GM21526 (cell line): ENCODE results near the gene PNPLA7.
"Not testable (repeated sequence)": the region's sequence is repeated elsewhere in the genome, so short reads cannot be mapped to it uniquely, and the experiment has no call there.

Source experiments
- ATAC-seq: cut with Tn5 transposase; IDR thresholded peaks from one replicate; pipeline ENCODE4 v1.9.1; 2021; ENCODE audit warnings: moderate library complexity; ENCODE audit not compliant: unreplicated experiment, low FRiP score

The PNPLA7 gene

DNA sequence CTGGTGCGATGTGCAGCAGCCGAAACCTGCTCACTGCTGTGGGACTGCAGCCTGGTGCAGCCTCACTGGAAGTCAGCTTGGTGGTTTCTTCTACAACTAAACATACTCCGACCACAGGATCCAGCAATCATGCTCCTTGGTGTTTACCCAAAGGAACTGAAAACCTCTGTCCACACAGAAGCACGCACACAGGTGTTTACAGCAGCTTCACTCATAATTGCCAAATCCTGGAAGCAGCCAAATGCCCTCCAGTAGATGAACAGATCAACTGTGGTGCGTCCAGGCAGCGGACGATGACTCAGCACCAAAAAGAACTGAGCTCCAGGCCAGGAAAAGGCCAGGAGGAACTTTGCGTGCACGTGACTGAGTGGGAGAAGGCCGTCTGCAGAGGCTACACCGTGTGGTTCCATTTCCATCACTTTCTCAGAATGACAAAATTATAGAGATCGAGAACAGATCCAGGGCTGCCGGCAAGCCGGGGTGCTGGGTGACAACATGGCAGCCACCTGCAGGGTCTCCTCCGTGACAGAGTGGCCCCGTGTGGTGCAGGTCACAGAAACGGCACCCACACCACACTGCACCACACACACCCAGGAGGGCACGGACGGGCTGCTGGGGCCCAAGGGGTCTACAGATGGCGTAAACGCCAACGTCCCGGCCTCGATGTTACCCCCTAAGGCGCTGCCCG is 68.0 kb downstream of the PNPLA7 start:
- ATAC-seq: no peak

DNA sequence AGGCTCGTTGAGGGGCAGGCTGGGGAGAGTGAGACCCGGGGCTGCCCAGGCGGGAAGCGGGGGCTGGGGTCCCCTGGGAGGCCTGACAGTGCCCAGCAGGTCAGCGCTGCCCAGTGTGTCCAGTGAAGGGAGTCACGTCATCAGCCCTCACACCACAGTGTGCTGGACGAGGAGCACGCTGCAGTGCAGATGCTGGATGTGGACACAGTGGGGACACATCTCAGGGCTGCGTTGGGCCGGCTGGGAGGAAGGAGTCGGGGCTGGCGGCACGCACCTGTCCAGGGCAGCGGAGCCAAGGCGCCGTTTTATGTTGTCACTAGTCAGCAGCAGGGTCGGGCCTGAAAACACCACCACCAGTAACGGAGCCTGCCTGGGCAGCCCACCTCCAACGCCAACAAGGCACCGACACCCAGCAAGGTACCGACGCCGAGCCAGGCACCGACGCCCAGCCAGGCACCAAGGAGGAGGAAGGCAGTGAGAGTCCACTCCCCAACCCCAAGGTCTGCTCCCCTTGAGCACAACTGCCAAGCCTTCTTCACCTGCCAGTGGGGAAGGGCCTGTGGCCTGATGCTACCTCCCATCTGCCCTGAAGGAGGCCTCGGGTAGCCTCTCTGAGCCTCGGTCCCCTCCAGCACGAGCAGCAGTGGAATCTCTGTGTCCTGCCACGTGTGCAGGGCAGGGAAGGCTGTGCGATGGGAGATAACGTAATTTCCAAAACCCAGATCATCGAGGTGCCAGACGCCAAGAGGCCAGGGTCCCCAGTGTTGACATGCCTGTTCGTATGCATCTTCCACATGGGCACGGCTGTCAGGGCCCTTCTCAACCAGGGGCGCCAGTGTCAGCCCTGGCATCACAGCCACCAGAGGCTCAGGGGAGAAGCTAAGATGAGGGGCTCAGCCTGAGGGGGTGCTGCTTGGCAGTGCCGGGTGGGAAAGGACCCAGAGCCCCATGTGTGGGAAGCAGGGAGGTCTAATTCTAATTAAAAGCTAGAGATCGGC is 69.2 kb downstream of the PNPLA7 start:
- ATAC-seq: no peak

DNA sequence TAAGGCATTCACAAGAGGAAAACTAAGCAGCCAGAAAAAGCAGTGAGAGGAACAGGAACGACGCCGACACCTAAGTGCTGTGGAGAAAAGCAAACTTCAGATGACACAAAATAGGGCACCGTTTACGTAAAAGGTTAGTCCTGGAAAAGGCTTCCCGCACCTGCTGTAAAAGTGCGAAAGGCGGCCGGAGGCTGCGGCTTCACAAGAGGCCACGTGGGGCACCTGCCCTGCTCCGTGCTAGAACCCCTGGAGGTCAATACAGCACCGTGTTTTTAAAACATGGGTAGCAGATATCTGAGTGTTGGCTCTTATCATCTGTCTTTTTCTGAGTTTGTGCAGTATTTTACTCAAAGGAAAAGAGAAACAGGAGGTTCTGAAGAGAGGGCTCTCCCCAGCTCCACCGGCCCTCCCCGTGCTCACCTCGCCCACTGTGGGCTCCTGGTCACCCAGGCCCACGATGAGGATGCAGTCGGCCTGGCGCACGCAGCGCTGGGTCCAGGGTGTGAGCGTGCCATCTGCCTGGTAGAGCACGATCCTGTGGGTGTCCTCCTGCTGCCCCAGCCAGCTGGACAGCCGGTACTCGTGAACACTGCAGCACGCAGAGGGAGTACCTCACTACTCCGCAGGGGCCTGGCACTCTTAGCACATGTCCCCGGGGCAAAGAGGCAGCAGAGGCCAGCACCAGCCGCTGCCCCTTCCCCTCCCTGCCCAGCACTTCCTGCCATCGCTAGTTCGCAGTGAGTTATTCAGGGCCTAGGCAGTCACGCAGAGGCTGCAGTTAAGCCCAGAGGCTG is 70.1 kb downstream of the PNPLA7 start:
- no peak for ATAC-seq

DNA sequence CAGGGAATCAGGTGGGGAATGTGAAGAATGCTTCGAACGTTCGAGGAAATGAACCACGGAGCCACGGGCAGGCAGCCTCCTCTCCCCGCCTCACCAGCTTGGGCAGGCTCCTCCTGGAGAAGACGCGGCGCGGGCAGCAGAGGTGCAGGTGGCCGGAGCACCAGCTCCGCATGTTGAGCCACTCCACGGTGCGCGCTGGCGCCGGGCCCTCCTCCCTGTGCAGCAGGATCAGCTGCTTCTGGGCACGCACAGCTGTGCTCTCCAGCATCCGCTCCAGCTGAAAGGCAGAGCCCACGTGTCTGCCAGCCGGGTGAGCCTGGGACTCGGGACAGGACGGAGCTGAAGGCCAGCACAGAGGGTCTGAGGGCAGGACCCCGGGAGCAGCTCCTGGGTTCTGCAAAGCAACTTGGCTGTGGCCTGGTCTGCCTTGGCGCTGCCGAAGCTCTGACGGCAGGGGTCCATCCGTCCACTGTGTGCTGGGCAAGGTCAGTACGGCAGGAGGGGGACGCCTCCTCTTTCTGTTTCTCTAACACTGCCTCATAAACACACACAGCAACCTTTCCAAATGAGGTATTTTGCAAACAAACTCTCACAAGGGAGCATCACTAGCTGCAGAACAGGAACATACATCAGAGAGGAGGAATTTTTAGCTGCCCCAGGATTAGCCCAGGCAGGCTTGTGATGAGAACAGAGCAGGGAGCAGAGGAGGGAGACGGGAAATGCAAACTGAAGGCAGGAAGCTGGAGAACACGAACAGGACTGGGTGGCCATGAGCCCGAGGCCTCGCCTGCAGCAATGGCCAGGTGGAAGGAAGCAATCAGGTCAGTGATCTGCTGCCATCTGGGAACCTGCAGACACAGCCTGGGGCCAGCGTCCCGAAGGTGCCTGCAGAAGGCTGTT is 71.0 kb downstream of the PNPLA7 start:
- ATAC-seq: no peak

DNA sequence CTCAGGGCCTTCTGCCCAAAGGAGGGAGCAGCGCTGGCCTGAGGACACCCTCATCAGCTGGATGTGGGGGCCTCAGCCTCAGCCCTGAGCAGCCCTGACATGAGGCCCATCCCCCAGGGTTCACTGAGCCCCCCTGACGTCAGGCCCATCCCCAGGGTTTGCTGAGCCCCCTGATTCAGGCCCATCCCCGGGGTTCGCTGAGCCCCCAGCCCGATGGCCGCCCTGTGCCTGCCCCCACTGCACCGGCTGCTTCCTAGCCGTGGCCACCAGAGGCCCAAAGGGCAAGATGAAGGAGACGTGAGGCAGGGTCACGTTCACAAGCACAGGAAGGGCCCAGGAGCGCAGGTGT is 71.6 kb downstream of the PNPLA7 start:
- no peak for ATAC-seq

DNA sequence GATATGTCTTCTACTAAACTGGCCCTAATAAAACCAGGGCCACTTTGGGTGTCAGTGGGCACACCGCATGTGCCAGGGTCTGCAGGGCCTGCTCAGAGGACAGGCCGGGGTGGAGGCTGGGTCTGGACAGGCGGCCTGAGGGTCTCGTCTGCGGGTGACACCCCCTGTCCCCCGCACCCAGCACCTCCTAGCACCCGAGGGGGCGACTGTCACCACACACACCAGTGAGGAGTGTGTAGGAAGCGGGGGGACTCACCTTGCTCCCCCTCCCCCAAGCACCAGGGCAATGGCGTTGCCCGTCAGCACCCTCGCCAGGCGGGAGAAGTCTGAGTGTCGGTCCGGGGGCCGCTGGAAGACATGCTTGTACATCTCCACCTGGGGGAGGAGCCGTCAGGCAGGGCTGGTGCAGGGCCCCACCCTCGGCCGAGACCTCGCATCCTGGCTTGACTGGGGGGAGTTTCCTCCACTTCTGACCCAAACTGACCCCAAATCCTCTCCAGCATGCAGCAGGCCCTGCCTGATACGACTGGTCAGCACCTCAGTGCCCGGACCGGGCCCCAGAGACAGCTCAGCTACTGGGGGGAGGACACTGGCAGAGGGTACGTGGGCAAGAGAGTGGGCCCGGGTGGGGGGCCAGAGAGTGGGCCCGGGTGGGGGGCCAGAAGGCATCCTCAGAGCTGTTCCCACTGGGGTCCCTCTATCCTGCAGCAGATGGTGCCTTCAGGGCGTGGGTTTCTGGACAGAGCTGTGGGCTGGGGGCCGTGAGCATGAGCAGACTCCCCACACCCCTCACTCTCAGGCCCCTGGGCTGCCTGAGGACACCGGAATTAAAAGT is 72.2 kb downstream of the PNPLA7 start:
- ATAC-seq: no peak

DNA sequence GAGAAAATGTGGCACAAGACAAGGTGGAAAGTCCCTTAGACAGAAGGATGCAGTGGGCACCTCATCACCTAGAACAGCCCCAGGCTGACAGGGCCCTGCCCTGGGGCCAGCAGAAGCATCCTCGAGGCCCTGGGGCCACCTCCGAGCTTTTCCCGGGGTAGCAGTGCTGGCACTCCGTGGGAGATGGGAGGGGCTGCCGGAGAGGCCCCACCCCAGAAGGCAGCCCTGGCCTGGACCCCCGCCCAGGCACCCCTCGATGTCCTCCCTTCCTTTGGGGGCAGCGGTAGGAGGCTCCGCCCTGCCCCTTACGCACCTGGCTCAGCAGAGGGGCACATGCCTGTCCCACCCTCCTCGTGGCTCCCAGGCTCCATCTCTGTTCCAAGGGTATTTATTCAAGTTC is 73.3 kb downstream of the PNPLA7 start:
- ATAC-seq: no peak

DNA sequence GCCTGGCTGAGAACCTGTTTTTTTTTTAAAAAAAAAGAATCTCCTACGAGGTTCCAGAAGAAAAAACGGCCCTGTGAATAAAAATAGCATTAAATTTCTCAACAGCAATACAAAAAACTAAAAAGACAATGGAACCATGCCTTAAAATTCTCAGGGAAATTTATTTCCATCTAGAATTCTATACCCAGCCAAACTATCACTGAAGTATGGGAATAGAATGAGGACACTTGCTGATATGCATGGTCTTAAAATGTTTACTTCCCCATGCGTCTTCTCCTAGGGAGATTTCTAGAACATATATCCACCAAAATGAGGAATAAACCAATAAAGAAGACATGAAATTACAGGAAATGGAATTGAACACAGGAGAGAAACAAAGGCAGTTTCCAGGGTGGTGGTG is 74.5 kb downstream of the PNPLA7 start:
- ATAC-seq: no peak

DNA sequence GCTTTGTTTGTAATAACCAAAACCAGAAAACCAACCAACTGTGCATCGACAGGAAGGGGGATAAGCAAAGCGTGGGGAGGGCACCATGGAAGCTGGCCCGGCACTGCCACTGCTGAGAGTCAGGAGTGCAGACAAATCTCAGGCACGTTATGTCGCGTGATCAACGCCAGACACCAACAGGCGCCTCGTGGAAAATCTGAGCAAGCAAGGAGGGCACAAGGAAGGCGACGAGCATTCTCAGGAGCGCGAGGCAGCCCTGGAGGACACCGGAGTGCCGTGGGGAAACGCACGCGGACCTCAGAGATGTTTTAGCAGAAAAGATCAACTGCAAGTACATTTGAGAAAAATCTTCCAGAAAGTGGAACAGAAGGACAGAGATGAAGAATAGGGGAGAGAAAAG is 75.9 kb downstream of the PNPLA7 start:
- ATAC-seq: no peak

DNA sequence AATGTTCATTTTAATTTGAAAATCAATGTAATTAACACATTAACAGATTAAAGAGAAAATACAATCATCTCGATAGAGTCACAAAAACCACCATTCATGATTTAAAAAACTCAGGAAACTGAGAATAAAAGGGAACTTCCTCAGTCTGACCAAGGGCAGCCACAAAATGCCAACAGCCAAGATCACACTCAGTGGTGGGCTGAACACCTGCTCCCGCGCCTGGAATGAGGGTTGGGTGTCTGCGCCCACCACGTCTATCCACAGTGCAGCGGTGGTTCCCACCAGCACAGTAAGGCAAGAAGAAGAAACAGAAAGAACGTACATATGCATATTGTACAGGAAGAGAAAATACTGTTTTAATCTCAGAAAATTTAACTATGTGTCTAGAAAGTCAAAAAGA is 79.4 kb downstream of the PNPLA7 start:
- no peak for ATAC-seq

DNA sequence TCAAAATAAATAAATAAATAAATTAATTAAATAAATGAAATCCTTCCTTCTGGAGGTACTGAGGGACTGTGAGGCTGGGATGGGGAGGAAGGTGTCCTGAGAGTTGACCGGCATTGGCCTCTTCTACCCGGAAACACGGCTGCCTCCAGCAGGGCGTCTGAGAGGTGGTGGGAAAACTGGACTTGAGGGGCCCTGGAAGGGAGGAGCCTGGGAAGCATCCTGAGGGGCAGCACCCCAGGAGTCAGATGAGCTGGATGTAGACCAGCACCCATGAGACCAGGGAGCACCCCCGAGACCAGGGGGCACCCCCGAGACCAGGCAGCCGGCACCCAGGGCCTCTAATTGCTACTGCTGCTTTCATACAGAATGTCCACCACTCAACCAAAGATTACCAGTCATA is 82.3 kb downstream of the PNPLA7 start:
- ATAC-seq: no peak

DNA sequence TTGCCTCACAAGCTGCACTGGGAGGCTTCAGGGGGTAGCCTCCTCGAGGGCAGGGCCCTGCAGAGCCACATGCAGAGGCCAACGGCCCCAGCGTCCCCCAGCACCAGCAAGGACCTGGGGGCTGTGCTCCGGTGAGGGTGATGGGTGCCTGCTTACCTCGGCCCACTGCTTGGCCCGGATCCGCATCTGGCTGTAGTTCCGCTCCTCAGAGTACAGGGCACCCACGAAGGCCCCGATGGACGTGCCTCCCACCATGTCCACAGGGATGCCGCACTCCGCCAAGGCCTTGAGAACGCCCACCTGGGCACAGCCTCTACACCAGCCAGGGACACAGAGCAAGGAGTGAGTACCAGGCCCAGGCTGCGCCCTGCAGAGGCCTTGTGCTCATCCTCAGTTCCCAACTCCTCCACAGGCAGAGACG is 83.0 kb downstream of the PNPLA7 start:
- no peak for ATAC-seq

DNA sequence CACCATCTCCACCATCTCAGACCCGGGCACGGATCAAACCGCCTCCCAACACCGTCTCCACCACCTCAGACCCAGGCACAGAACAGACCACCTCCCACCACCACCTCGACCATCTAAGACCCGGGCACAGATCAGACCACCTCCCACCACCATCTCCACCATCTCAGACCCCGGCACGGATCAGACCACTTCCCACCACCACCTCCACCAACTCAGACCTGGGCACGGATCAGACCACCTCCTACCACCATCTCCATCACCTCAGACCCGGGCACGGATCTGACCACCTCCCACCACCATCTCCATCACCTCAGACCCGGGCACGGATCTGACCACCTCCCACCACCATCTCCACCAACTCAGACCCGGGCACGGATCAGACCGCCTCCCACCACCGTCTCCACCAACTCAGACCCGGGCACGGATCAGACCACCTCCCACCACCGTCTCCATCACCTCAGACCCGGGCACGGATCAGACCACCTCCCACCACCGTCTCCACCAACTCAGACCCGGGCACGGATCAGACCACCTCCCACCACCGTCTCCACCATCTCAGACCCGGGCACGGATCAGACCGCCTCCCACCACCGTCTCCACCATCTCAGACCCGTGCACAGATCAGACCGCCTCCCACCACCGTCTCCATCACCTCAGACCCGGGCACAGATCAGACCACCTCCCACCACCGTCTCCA is 83.7 kb downstream of the PNPLA7 start:
- ATAC-seq: not testable (repeated sequence)

DNA sequence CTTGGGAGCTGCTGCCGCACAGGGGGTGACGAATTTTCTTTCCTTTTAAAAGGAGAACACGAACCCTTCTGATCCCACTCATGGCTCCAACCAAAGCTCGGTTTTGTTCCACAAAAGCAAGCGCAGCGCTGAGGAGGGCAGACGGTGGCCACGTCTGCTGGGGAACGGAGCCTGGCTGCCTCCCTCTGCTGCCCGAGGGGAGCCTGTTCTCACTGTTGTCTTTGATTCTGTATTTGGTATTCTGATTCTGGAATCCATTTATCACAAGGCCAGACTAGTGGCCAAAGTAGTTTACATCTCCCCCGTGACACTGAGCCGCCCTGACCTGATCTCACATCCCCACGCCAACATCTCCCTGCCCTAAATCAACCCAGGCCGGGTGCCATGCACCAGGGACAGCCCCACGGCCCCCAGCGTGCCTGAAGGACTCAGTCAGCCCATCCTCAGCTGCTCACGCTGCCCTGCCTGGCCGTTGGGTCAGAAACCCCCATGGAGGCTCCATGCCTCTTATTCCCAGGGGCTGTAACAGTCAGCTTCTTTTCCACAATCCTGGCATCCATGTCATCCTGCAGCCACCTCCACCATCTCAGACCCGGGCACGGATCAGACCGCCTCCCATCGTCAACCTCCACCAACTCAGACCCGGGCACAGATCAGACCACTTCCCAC is 84.3 kb downstream of the PNPLA7 start:
- ATAC-seq: no peak

DNA sequence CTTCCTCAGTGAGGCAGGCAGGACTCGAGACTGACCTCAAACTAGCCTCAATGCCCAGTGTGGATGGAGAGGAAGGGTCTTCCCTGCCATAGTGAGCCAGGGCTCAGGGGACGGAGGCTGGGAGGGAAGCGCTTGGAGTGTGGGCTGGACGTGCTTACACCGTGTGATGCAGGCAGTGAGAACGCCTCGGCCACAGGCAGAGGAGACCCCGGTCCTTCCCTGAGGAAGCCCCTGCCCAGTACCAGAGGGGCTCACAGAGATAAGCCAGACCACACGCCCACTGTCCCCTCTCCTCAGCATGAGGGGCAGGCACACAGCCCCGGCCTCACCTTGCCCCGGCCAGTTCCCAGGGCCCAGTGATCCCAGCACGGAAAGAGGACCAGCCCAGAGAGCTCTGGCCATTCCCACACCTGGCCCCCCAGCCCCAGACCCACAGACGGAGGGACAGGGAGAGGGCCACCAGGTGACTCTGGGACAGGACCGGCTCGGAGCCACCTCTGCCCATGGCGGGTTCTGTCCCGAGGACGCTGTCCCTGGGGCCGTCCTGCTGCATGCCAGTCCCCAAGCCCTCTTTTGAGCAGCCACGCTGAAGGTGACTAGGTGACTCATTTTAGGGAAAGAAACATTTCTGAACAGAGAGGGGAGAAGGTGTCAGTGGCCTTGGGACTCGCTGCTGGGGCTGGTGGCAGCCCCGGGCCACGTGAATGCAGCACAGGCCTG is 85.0 kb downstream of the PNPLA7 start:
- no peak for ATAC-seq

DNA sequence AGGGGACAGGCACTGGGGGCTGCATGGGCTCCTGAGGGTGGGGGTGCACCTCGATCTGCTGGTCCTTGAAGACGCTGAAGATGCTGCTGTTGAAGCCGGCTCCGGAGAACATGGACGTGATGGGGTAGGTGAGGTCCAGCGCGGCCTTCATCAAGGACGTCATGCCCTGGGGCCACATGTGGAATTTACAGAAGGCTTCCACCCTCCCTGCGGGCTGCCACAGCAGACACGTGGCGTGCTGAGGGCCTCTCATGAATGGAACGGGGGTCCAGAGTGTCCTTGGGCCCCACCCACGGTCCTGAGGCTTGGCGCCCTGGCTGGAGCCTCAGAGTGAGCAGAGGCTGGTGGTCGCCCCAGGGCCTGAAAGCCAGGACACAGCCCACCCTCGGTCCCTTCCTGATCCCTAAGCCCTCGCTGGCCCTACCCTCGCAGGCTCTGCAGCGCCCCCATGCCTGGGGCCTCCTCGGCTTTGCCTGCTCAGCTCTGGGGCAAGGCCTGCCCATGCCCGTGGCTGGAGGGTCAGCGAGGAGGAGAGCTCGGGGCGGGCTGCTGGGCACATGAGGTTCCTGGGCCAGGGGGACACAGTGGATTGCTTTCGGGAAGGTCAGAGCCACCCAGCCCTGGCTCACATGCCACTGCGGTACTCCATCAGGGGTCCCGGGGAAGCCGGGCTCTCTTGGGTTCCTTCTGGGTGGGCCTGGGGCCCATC is 85.8 kb downstream of the PNPLA7 start:
- ATAC-seq: no peak

DNA sequence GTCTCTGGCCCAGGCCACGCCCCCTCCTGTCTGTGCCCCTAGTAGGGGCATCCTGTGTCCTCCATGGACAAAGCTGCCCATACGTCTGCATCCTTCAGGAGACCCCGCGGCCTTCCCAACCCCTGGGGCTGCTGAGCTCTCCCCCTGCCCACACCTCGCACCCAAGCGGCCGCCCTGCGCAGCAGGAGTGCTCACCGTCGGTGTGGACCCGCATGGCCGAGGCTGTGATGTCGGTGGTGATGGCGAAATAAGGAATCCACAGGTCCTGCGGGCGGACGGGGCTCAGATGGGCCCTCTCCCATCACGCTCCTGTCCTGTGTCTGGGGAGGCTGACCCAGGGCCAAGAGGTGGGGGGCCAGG is 86.3 kb downstream of the PNPLA7 start:
- no peak for ATAC-seq
